Stimulated activated effector memory CD8-positive, alpha-beta T cell treated with anti-CD3 and anti-CD28 coated beads, Interleukin-12 subunit alpha, Interleukin-12 subunit beta, amount 100 ng/mL, for 72 hours (primary cell): ENCODE data around the gene LPCAT3.

Experiments used
- ATAC-seq: fragments of 150-1000 bp; cut with Tn5 transposase; 2 replicates; pipeline ENCODE4 v1.10.0; 2021
- DNase-seq, 2 donors: peaks; one replicate each; pipeline ENCODE4 v3.0.0; 2021 to 2022; ENCODE audit warnings: low spot score in 2 of 2
- H3K27ac Mint-ChIP-seq: one replicate; pipeline ENCODE4 v1.8.0; 2022; ENCODE audit warnings: mild to moderate bottlenecking, mixed read lengths
- H3K36me3 Mint-ChIP-seq: one replicate; pipeline ENCODE4 v1.8.0; 2022; ENCODE audit warnings: mild to moderate bottlenecking, mixed read lengths
- H3K4me1 Mint-ChIP-seq: one replicate; pipeline ENCODE4 v1.8.0; 2022; ENCODE audit warnings: mixed read lengths
- H3K4me3 Mint-ChIP-seq: one replicate; pipeline ENCODE4 v1.8.0; 2022; ENCODE audit warnings: mild to moderate bottlenecking, mixed read lengths
- H3K9me3 Mint-ChIP-seq: one replicate; pipeline ENCODE4 v1.8.0; 2022; ENCODE audit warnings: mixed read lengths

The LPCAT3 gene

GRCh38 chr12:6957741-6958608 lies 60.3 kb downstream of the LPCAT3 start:
- H3K36me3 Mint-ChIP-seq = peaks cover 100% of the 10 kb centered on the region
- H3K4me3 Mint-ChIP-seq = peak overlapping the region; percentile 80
- H3K9me3 Mint-ChIP-seq = no peaks in the 10 kb centered on the region
- DNase-seq = no peak
- ATAC-seq = no peak
- H3K4me1 Mint-ChIP-seq = peaks cover 98% of the 10 kb centered on the region
- peak overlapping the region; percentile 99 for H3K27ac Mint-ChIP-seq

- Mint-ChIP-seq H3K9me3 (no peaks in the 10 kb centered on the region), H3K27ac (peak overlapping the region; percentile 99), H3K4me3 (peak overlapping the region; percentile 80), H3K4me1 (peaks cover 92% of the 10 kb centered on the region), H3K36me3 (peaks cover 100% of the 10 kb centered on the region)
- ATAC-seq (no peak), DNase-seq (no peak)
These were observed 61.0 kb downstream of the LPCAT3 start for GRCh38 chr12:6957151-6957701.

- peak overlapping the region; percentile 99 for H3K27ac Mint-ChIP-seq
- peaks cover 97% of the 10 kb centered on the region for H3K36me3 Mint-ChIP-seq
- DNase-seq (peak in 1 of 2 donors; percentile 69), ATAC-seq (no peak)
- H3K9me3 Mint-ChIP-seq = no peaks in the 10 kb centered on the region
- H3K4me1 Mint-ChIP-seq = peaks cover 82% of the 10 kb centered on the region
- H3K4me3 Mint-ChIP-seq = peak overlapping the region; percentile 80
These were observed 62.1 kb downstream of the LPCAT3 start for GRCh38 chr12:6956021-6956727.

GRCh38 chr12:6955108-6956020 lies 62.9 kb downstream of the LPCAT3 start:
- Mint-ChIP-seq H3K27ac (peak overlapping the region; percentile 99), H3K4me3 (peak overlapping the region; percentile 80), H3K36me3 (peaks cover 89% of the 10 kb centered on the region), H3K9me3 (no peaks in the 10 kb centered on the region), H3K4me1 (peaks cover 80% of the 10 kb centered on the region)
- ATAC-seq (no peak), DNase-seq (no peak)

GRCh38 chr12:6954316-6955107 lies 63.8 kb downstream of the LPCAT3 start:
- DNase-seq = no peak
- Mint-ChIP-seq H3K36me3 (peaks cover 85% of the 10 kb centered on the region), H3K4me1 (peaks cover 81% of the 10 kb centered on the region), H3K27ac (peak overlapping the region; percentile 99), H3K4me3 (peak overlapping the region; percentile 80), H3K9me3 (no peaks in the 10 kb centered on the region)
- no peak for ATAC-seq

GRCh38 chr12:6953442-6954315 lies 64.6 kb downstream of the LPCAT3 start:
- peak overlapping the region; percentile 80 for H3K4me3 Mint-ChIP-seq
- H3K27ac Mint-ChIP-seq = peak overlapping the region; percentile 99
- DNase-seq (peak; percentile 62 to 90), ATAC-seq (peak; percentile 48)
- H3K9me3 Mint-ChIP-seq = no peaks in the 10 kb centered on the region
- peaks cover 81% of the 10 kb centered on the region for H3K4me1 Mint-ChIP-seq
- H3K36me3 Mint-ChIP-seq = peaks cover 82% of the 10 kb centered on the region

GRCh38 chr12:6952863-6953441 lies 65.3 kb downstream of the LPCAT3 start:
- H3K4me1 Mint-ChIP-seq = peaks cover 81% of the 10 kb centered on the region
- DNase-seq (peak in 1 of 2 donors; percentile 70), ATAC-seq (no peak)
- peak overlapping the region; percentile 99 for H3K27ac Mint-ChIP-seq
- H3K36me3 Mint-ChIP-seq = peaks cover 75% of the 10 kb centered on the region
- H3K9me3 Mint-ChIP-seq = no peaks in the 10 kb centered on the region
- H3K4me3 Mint-ChIP-seq = peak overlapping the region; percentile 80

- H3K4me3 Mint-ChIP-seq = peak overlapping the region; percentile 80
- H3K9me3 Mint-ChIP-seq = no peaks in the 10 kb centered on the region
- DNase-seq (no peak), ATAC-seq (no peak)
- peaks cover 71% of the 10 kb centered on the region for H3K36me3 Mint-ChIP-seq
- H3K27ac Mint-ChIP-seq = peak overlapping the region; percentile 99
- peaks cover 81% of the 10 kb centered on the region for H3K4me1 Mint-ChIP-seq
These were observed 66.0 kb downstream of the LPCAT3 start for GRCh38 chr12:6952121-6952862.

GRCh38 chr12:6951551-6952120 lies 66.6 kb downstream of the LPCAT3 start:
- Mint-ChIP-seq H3K4me3 (peak overlapping the region; percentile 80), H3K9me3 (no peaks in the 10 kb centered on the region), H3K4me1 (peaks cover 81% of the 10 kb centered on the region), H3K27ac (peak overlapping the region; percentile 99), H3K36me3 (peaks cover 71% of the 10 kb centered on the region)
- ATAC-seq = no peak
- DNase-seq = no peak

- Mint-ChIP-seq H3K4me1 (peaks cover 81% of the 10 kb centered on the region), H3K4me3 (peak within 1 kb of the TSS; percentile 80), H3K9me3 (no peaks in the 10 kb centered on the region), H3K36me3 (peaks cover 71% of the 10 kb centered on the region), H3K27ac (peak within 1 kb of the TSS; percentile 99)
- ATAC-seq (peak; percentile 46), DNase-seq (peak in 1 of 2 donors; percentile 78)
These were observed 67.3 kb downstream of the LPCAT3 start, which contains the start of gene PTPN6 for GRCh38 chr12:6950811-6951540. Gene PTPN6, plus strand, starts transcription at chr12:6951356. Its CDS starts 157 bp downstream, at chr12:6951513.

GRCh38 chr12:6950401-6950801 lies 67.9 kb downstream of the LPCAT3 start:
- ATAC-seq (peak; percentile 27), DNase-seq (peak in 1 of 2 donors; percentile 73)
- H3K4me1 Mint-ChIP-seq = peaks cover 81% of the 10 kb centered on the region
- H3K4me3 Mint-ChIP-seq = peak overlapping the region; percentile 80
- H3K9me3 Mint-ChIP-seq = no peaks in the 10 kb centered on the region
- peaks cover 71% of the 10 kb centered on the region for H3K36me3 Mint-ChIP-seq
- H3K27ac Mint-ChIP-seq = peak overlapping the region; percentile 99
